Astrocyte (in vitro differentiated cells and primary cell): Measurements from ENCODE around the gene UGDH.

Experiments
- EZH2 ChIP-seq: IDR thresholded peaks from 2 replicates; pipeline ENCODE4 v1.6.1; 2012; ENCODE audit warnings: mild to moderate bottlenecking, low read length, inconsistent platforms; ENCODE audit not compliant: insufficient read depth
- TF ChIP-seq, protein P1 (sequence below): IDR thresholded peaks from 2 replicates; pipeline ENCODE4 v1.5.1; 2011; ENCODE audit warnings: low read depth, mild to moderate bottlenecking, inconsistent platforms, low read length, moderate library complexity; ENCODE audit not compliant: insufficient read depth

DNA sequence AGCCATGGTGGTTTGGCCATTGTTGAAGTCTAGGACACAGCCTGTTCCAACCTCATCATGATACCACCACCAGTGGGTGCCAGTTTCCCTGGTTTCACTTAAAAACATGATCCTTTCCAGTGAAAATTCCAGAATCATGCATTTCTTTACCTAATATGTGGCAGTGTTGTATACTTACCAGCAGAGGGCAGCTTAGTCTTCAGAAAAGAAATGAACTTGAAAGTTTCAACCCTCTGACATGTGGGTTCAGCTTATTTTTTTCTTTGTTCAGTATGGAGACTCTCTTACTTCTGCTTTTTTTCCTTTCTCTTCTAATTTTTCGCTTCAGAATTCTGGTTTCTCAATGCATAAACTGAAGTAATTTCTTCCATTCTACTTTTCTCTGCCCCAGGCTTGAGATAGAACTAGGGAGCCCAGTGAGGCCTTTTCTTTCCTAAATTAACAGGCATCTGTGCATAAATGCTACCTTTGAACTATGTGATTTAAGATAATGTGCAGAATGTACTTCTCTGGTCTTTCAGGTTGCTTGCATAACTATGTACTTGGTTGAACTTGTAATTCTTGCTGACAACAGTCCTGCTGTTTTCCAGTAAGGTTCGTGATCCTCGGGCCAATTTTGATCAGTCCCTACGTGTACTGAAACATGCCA lies 57.7 kb downstream of the UGDH start:
- TF ChIP-seq, protein P1, sequence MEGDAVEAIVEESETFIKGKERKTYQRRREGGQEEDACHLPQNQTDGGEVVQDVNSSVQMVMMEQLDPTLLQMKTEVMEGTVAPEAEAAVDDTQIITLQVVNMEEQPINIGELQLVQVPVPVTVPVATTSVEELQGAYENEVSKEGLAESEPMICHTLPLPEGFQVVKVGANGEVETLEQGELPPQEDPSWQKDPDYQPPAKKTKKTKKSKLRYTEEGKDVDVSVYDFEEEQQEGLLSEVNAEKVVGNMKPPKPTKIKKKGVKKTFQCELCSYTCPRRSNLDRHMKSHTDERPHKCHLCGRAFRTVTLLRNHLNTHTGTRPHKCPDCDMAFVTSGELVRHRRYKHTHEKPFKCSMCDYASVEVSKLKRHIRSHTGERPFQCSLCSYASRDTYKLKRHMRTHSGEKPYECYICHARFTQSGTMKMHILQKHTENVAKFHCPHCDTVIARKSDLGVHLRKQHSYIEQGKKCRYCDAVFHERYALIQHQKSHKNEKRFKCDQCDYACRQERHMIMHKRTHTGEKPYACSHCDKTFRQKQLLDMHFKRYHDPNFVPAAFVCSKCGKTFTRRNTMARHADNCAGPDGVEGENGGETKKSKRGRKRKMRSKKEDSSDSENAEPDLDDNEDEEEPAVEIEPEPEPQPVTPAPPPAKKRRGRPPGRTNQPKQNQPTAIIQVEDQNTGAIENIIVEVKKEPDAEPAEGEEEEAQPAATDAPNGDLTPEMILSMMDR = peak; percentile 99
- no peak for TF ChIP-seq EZH2
